ENCODE data around the gene CDK14. TPM values are rescaled to one million over a fixed set of nuclear protein-coding genes. Genes with fewer than 3 reads are reported as not detected.

Gene CDK14
- total RNA-seq, 2 experiments from 2014 or later = 0.05 to 0.27 TPM

- no peak for TF ChIP-seq CTCF (IDR thresholded peaks at IDR 0.05)
- Mint-ChIP-seq H3K4me1 (ENCODE audit: low read depth) (no peaks in the 10 kb centered on the region), H3K27me3 (no peaks in the 10 kb centered on the region), H3K9me3 (no peaks in the 10 kb centered on the region), H3K4me3 (no peak overlapping the region), H3K36me3 (ENCODE audit: low read depth) (no peaks in the 10 kb centered on the region), H3K27ac (no peak overlapping the region)
- ChIA-PET CTCF (no interaction called here), POLR2A (no interaction called here)
- ATAC-seq = no peak
- intact Hi-C loops (cut with micrococcal nuclease) = no loop called here
- no peak for DNase-seq
Measured at GRCh38 chr7:90864088-90864487, 268.0 kb downstream of the CDK14 start.

GRCh38 chr7:90869335-90869734 is 273.2 kb downstream of the CDK14 start:
- Mint-ChIP-seq H3K36me3 (ENCODE audit: low read depth) (no peaks in the 10 kb centered on the region), H3K27me3 (no peaks in the 10 kb centered on the region), H3K27ac (no peak overlapping the region), H3K4me3 (no peak overlapping the region), H3K9me3 (no peaks in the 10 kb centered on the region), H3K4me1 (ENCODE audit: low read depth) (no peaks in the 10 kb centered on the region)
- no peak for DNase-seq
- TF ChIP-seq CTCF (IDR thresholded peaks at IDR 0.05) = no peak
- ATAC-seq = no peak
- ChIA-PET POLR2A (no interaction called here), CTCF (no interaction called here)
- intact Hi-C loops (cut with micrococcal nuclease) = no loop called here

GRCh38 chr7:90876701-90877100 is 280.6 kb downstream of the CDK14 start:
- no peaks in the 10 kb centered on the region for H3K27me3 Mint-ChIP-seq
- H3K4me3 Mint-ChIP-seq = no peak overlapping the region
- H3K4me1 Mint-ChIP-seq (ENCODE audit: low read depth) = no peaks in the 10 kb centered on the region
- intact Hi-C loops (cut with micrococcal nuclease) = no loop called here
- H3K27ac Mint-ChIP-seq = no peak overlapping the region
- no peak for TF ChIP-seq CTCF (IDR thresholded peaks at IDR 0.05)
- ATAC-seq = no peak
- no peak for DNase-seq
- POLR2A ChIA-PET = no interaction called here
- H3K9me3 Mint-ChIP-seq = peaks cover 3% of the 10 kb centered on the region
- CTCF ChIA-PET = no interaction called here
- H3K36me3 Mint-ChIP-seq (ENCODE audit: low read depth) = no peaks in the 10 kb centered on the region

- Mint-ChIP-seq H3K27ac (no peak overlapping the region), H3K27me3 (no peaks in the 10 kb centered on the region), H3K36me3 (ENCODE audit: low read depth) (no peaks in the 10 kb centered on the region), H3K4me1 (ENCODE audit: low read depth) (no peaks in the 10 kb centered on the region), H3K9me3 (peaks cover 3% of the 10 kb centered on the region), H3K4me3 (no peak overlapping the region)
- DNase-seq = no peak
- ATAC-seq = no peak
- intact Hi-C loops (cut with micrococcal nuclease) = no loop called here
- POLR2A ChIA-PET = no interaction called here
- CTCF ChIA-PET = no interaction called here
- TF ChIP-seq CTCF (IDR thresholded peaks at IDR 0.05) = no peak
Measured at GRCh38 chr7:90877201-90877600, 281.1 kb downstream of the CDK14 start.

GRCh38 chr7:90879924-90880323 is 283.8 kb downstream of the CDK14 start:
- Mint-ChIP-seq H3K36me3 (ENCODE audit: low read depth) (no peaks in the 10 kb centered on the region), H3K27ac (no peak overlapping the region), H3K4me1 (ENCODE audit: low read depth) (no peaks in the 10 kb centered on the region), H3K9me3 (peaks cover 6% of the 10 kb centered on the region), H3K4me3 (no peak overlapping the region), H3K27me3 (no peaks in the 10 kb centered on the region)
- DNase-seq (no peak), ATAC-seq (no peak)
- ChIA-PET POLR2A (no interaction called here), CTCF (no interaction called here)
- intact Hi-C loops (cut with micrococcal nuclease) = no loop called here
- TF ChIP-seq CTCF (IDR thresholded peaks at IDR 0.05) = no peak
